MM.1S (cell line): ENCODE data around the gene CEMP1.
"Not testable (repeated sequence)": the region's sequence is repeated elsewhere in the genome, so short reads cannot be mapped to it uniquely, and the experiment has no call there.

Source experiments
- DNase-seq: peaks from one replicate; pipeline ENCODE4 v3.0.0-alpha.2; 2015
- H2AFZ ChIP-seq: fragments of 300-600 bp; sonication (generic); 2 replicates; pipeline ENCODE4 v1.6.0; 2016; ENCODE audit warnings: antibody characterized with exemption, low read length
- H3F3A ChIP-seq: fragments of 300-600 bp; sonication (generic); 2 replicates; pipeline ENCODE4 v1.6.1; 2016; ENCODE audit warnings: mild to moderate bottlenecking, antibody characterized with exemption, low read length, moderate library complexity, mixed read lengths; ENCODE audit not compliant: insufficient read depth
- H3K27ac ChIP-seq: fragments of 300-600 bp; sonication (generic); 2 replicates; pipeline ENCODE4 v1.5.1; 2016; ENCODE audit warnings: mild to moderate bottlenecking, low read length
- H3K27me3 ChIP-seq: fragments of 300-600 bp; sonication (generic); replicated peaks from 2 replicates; pipeline ENCODE4 v1.6.0; 2016; ENCODE audit warnings: low read length; ENCODE audit not compliant: insufficient read depth
- H3K36me3 ChIP-seq: fragments of 300-600 bp; sonication (generic); replicated peaks from 2 replicates; pipeline ENCODE4 v1.6.1; 2016; ENCODE audit warnings: mild to moderate bottlenecking, low read length, mixed read lengths; ENCODE audit not compliant: insufficient read depth
- H3K4me1 ChIP-seq: fragments of 300-600 bp; sonication (generic); 2 replicates; pipeline ENCODE4 v1.6.1; 2016; ENCODE audit warnings: low read length, mixed read lengths
- H3K4me2 ChIP-seq: fragments of 300-600 bp; sonication (generic); 2 replicates; pipeline ENCODE4 v1.6.0; 2016; ENCODE audit warnings: low read depth, low read length
- H3K4me3 ChIP-seq: fragments of 300-600 bp; sonication (generic); 2 replicates; pipeline ENCODE4 v1.5.1; 2016; ENCODE audit warnings: low read length, mixed read lengths
- H3K79me2 ChIP-seq: fragments of 300-600 bp; sonication (generic); 2 replicates; pipeline ENCODE4 v1.6.1; 2016; ENCODE audit warnings: mixed run types, low read length, mixed read lengths
- H3K9ac ChIP-seq: fragments of 300-600 bp; sonication (generic); 2 replicates; pipeline ENCODE4 v1.6.1; 2016; ENCODE audit warnings: low read length, mixed read lengths
- H3K9me2 ChIP-seq: fragments of 300-600 bp; sonication (generic); replicated peaks from 2 replicates; pipeline ENCODE4 v1.6.1; 2016; ENCODE audit warnings: mild to moderate bottlenecking, low read length, mixed read lengths; ENCODE audit not compliant: insufficient read depth
- H3K9me3 ChIP-seq: fragments of 300-600 bp; sonication (generic); replicated peaks from 2 replicates; pipeline ENCODE4 v1.6.1; 2016; ENCODE audit warnings: mild to moderate bottlenecking, low read length, mixed read lengths; ENCODE audit not compliant: insufficient read depth
- H4K20me1 ChIP-seq: fragments of 300-600 bp; sonication (generic); 2 replicates; pipeline ENCODE4 v1.6.1; 2016; ENCODE audit warnings: mild to moderate bottlenecking, low read length, moderate library complexity, mixed read lengths; ENCODE audit not compliant: insufficient read depth
- EZH2 ChIP-seq: fragments of 300-600 bp; sonication (generic); optimal IDR thresholded peaks from 2 replicates; pipeline ENCODE3; 2017; ENCODE audit warnings: low read depth, mild to moderate bottlenecking, antibody characterized with exemption, low read length, mixed read lengths
- EZH2phosphoT487 ChIP-seq: fragments of 300-600 bp; sonication (generic); IDR thresholded peaks from 2 replicates; pipeline ENCODE4 v1.6.1; 2018; ENCODE audit warnings: antibody characterized with exemption, low read length
- TF ChIP-seq, protein P1 (sequence below): fragments of 300-600 bp; sonication (generic); IDR thresholded peaks from 2 replicates; pipeline ENCODE4 v1.5.1; 2016; ENCODE audit warnings: antibody characterized with exemption, low read length, mixed read lengths

Gene CEMP1

DNA sequence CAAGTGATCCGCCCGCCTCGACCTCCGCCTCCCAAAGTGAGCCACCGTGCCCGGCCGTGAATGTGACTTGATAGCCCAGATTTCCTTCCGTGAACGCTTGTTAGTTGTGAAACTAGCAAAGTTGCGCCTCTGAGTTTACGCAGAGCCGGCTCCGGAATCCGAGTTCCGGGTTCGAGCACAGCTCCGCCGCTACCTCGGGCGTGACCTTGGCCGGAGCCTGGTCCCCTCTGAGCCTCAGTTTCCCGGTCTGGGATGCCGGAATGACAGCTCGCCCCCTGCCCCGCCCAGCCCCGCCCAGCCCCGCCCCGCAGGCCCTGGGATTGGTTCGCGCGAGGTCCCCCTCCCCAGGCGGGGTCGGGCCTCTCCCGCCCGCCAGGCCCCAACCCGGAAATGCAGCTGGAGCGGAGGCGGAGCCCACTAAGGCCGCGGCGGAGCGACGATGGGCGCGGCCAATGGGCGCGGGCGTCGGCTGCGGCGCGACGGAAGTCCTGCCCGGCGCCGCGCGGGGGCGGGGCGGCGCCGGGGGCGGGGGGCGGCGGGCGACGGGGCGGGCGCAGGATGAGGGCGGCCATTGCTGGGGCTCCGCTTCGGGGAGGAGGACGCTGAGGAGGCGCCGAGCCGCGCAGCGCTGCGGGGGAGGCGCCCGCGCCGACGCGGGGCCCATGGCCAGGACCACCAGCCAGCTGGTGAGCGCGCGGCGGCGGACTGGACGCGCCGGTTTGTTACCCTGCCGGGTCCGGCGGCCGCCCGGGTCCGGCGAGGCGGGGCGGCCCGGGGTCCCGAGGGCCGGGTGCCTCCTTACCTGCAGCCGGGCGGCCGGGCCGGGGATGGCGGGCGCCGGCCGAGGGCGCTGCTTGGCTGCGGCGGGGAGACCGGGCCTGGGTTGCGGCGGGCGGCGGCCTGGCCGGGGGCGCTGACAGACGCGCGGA, 6.5 kb upstream of the CEMP1 start, which contains the start of gene PDPK1:
TSS of gene PDPK1 (plus strand) at position 571 of the 929 bp plus-strand sequence. CDS start at position 663, 92 bp downstream.
- H3K36me3 ChIP-seq: no peaks in the 10 kb centered on the region
- DNase-seq: peak; percentile 96
- TF ChIP-seq, protein P1, sequence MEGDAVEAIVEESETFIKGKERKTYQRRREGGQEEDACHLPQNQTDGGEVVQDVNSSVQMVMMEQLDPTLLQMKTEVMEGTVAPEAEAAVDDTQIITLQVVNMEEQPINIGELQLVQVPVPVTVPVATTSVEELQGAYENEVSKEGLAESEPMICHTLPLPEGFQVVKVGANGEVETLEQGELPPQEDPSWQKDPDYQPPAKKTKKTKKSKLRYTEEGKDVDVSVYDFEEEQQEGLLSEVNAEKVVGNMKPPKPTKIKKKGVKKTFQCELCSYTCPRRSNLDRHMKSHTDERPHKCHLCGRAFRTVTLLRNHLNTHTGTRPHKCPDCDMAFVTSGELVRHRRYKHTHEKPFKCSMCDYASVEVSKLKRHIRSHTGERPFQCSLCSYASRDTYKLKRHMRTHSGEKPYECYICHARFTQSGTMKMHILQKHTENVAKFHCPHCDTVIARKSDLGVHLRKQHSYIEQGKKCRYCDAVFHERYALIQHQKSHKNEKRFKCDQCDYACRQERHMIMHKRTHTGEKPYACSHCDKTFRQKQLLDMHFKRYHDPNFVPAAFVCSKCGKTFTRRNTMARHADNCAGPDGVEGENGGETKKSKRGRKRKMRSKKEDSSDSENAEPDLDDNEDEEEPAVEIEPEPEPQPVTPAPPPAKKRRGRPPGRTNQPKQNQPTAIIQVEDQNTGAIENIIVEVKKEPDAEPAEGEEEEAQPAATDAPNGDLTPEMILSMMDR: no peak
- TF ChIP-seq EZH2phosphoT487 (no peak), EZH2 (no peak)
- H4K20me1 ChIP-seq: no peaks in the 10 kb centered on the region
- peak within 1 kb of the TSS; percentile 62 for H3K9ac ChIP-seq
- no peaks in the 10 kb centered on the region for H3K27me3 ChIP-seq
- peak within 1 kb of the TSS; percentile 63 for H3K4me2 ChIP-seq
- H3K9me3 ChIP-seq: no peaks in the 10 kb centered on the region
- H3K9me2 ChIP-seq: no peaks in the 10 kb centered on the region
- H3K27ac ChIP-seq: peak within 1 kb of the TSS; percentile 62; the same call in 1 of the 2 replicates
- H3K4me1 ChIP-seq: 0 out of 2 replicates have a peak, but pooled peaks cover 5% of the 10 kb centered on the region
- peaks cover 35% of the 10 kb centered on the region for H3K79me2 ChIP-seq
- peaks cover 10% of the 10 kb centered on the region for H3F3A ChIP-seq
- peak within 1 kb of the TSS; percentile 72 for H3K4me3 ChIP-seq
- H2AFZ ChIP-seq: peak within 1 kb of the TSS; percentile 62

DNA sequence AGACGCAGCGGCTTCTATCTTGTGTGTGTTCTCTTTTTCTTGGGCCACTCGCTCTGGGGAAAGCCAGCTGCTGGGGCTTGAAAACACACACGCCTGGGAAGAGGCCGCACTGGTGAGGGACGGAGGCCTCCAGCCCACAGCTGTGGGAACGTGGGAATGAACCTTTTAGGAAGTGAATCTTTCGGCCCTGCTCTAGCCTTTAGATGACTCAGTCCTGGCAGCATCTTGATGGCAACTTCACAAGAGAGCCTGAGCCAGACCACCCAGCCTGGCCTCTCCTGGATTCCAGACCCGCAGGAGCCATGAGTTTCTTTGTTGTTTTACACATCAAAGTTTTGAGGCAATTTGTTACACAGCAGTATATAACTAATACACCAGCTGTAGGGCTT, 4.4 kb upstream of the CEMP1 start:
- no peaks in the 10 kb centered on the region for H4K20me1 ChIP-seq
- H3K9me3 ChIP-seq: no peaks in the 10 kb centered on the region
- H3K79me2 ChIP-seq: peaks cover 22% of the 10 kb centered on the region
- no peak overlapping the region for H3K4me3 ChIP-seq
- H3K27me3 ChIP-seq: no peaks in the 10 kb centered on the region
- no peak for DNase-seq
- peaks cover 11% of the 10 kb centered on the region for H3K4me1 ChIP-seq
- no peak overlapping the region for H3K27ac ChIP-seq
- no peak overlapping the region for H3K4me2 ChIP-seq
- peaks cover 23% of the 10 kb centered on the region for H3F3A ChIP-seq
- H3K9ac ChIP-seq: no peak overlapping the region
- H3K36me3 ChIP-seq: no peaks in the 10 kb centered on the region
- no peaks in the 10 kb centered on the region for H3K9me2 ChIP-seq
- TF ChIP-seq EZH2 (no peak), EZH2phosphoT487 (no peak)
- TF ChIP-seq, protein P1: no peak
- no peak overlapping the region for H2AFZ ChIP-seq

DNA sequence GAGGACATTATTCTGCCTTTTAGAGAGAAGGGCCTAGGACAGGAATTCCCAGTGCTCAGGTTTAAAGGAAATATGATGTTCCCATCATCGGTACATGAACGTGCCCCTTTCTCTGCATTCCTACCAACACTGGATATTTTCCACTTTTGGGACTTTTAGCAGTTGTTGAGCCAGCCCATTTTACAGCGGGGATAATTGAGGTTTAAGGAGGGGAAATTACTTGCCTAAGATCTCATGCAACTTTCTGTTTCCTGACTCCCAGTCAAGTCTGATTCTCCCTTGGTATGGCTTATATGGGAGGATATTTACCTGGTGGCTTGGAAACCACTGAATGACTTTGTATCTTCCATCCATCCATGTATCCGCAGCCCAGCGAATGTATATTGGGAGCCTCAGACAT, 3.1 kb upstream of the CEMP1 start:
- Histone ChIP-seq H3F3A (peaks cover 26% of the 10 kb centered on the region), H3K4me1 (peaks cover 11% of the 10 kb centered on the region)
- H3K9me3 ChIP-seq, H3K27ac ChIP-seq, H3K4me2 ChIP-seq, H3K4me3 ChIP-seq, H3K79me2 ChIP-seq, H3K27me3 ChIP-seq, H3K9ac ChIP-seq, H3K36me3 ChIP-seq, H4K20me1 ChIP-seq, H2AFZ ChIP-seq, H3K9me2 ChIP-seq: not testable (repeated sequence)
- peak; percentile 1 for DNase-seq

DNA sequence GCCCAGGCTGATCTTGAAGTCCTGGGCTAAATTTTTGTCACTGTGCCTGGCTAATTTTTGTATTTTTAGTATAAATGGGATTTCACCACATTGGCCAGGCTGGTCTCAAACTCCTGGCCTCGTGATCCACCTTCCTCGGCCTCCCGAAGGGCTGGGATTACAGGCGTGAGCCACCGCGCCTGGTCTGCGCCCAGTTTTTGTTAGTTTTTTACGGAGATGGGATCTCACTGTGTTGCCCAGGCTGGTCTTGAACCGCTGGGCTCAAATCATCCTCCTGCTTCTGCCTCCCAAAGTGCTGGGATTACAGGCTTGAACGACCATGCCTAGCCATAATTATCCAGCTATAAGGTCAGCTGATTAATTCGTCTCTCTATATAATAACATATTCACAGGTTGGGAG, 2.7 kb upstream of the CEMP1 start:
- H3K79me2 ChIP-seq: peaks cover 5% of the 10 kb centered on the region
- H2AFZ ChIP-seq: no peak overlapping the region
- no peaks in the 10 kb centered on the region for H4K20me1 ChIP-seq
- no peak overlapping the region for H3K27ac ChIP-seq
- H3K36me3 ChIP-seq: no peaks in the 10 kb centered on the region
- peaks cover 9% of the 10 kb centered on the region for H3K4me1 ChIP-seq
- H3K4me2 ChIP-seq: no peak overlapping the region; the same call in 1 of the 2 replicates
- TF ChIP-seq, protein P1: no peak
- no peak for TF ChIP-seq EZH2
- TF ChIP-seq EZH2phosphoT487: no peak
- no peak overlapping the region for H3K4me3 ChIP-seq
- H3F3A ChIP-seq: peaks cover 26% of the 10 kb centered on the region
- H3K27me3 ChIP-seq: no peaks in the 10 kb centered on the region
- no peaks in the 10 kb centered on the region for H3K9me3 ChIP-seq
- H3K9ac ChIP-seq: no peak overlapping the region
- H3K9me2 ChIP-seq: no peaks in the 10 kb centered on the region
- no peak for DNase-seq

DNA sequence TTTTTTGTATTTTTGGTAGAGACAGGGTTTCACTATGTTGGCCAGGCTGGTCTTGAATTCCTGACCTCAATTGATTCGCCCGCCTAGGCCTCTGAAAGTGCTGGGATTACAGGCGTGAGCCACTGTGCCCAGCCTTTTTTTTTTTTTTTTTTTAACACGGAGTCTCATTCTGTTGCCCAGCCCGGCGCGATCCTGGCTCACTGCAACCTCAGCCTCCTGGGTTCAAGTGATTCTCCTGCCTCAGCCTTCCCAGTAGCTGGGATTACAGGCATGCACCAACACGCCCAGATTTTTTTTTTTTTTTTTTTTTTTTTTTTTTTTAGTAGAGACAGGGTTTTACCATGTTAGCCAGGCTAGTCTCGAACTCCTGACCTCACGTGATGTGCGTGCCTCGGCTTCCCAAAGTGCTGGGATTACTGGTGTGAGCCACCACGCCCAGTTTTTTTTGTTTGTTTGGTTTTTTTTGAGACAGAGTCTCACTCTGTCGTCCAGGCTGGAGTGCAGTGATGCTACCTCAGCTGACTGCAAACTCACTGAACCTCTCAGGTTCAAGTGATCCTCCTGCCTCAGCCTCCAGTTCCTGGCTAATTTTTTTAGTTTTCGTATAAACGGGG, 2.0 kb upstream of the CEMP1 start:
- not testable (repeated sequence) for H3K4me1 ChIP-seq, H3K9me3 ChIP-seq, H3K36me3 ChIP-seq, H3K27me3 ChIP-seq, H3K9me2 ChIP-seq, H3K79me2 ChIP-seq, DNase-seq, H4K20me1 ChIP-seq
- peak overlapping the region; percentile 80; the same call in 1 of the 2 replicates for H3K9ac ChIP-seq
- H3F3A ChIP-seq: peaks cover 26% of the 10 kb centered on the region
- H2AFZ ChIP-seq: peak overlapping the region; percentile 81; the same call in 1 of the 2 replicates
- peak overlapping the region; percentile 70; the same call in 1 of the 2 replicates for H3K4me2 ChIP-seq
- H3K27ac ChIP-seq: peak overlapping the region; percentile 84; the same call in 1 of the 2 replicates
- H3K4me3 ChIP-seq: peak overlapping the region; percentile 70
